GM23248 (cell line): ENCODE measurements around the gene SLC26A8. TPM values are rescaled to one million over a fixed set of nuclear protein-coding genes. Genes with fewer than 3 reads are reported as not detected.
"Not testable (repeated sequence)": the region's sequence is repeated elsewhere in the genome, so short reads cannot be mapped to it uniquely, and the experiment has no call there.

ENCODE experiments used
- DNase-seq: peaks from one replicate; pipeline ENCODE4 v3.0.0-alpha.2; 2015
- H2AFZ ChIP-seq: fragments of 200-600 bp; sonication (generic); 2 replicates; pipeline ENCODE4 v1.6.1; 2016; ENCODE audit warnings: antibody characterized with exemption
- H3F3A ChIP-seq: fragments of 200-600 bp; sonication (generic); 2 replicates; pipeline ENCODE4 v1.6.1; 2016; ENCODE audit warnings: mild to moderate bottlenecking, antibody characterized with exemption, mixed run types; ENCODE audit not compliant: insufficient read depth
- H3K27ac ChIP-seq: fragments of 200-600 bp; sonication (generic); 2 replicates; pipeline ENCODE4 v1.5.1; 2016; ENCODE audit warnings: mild to moderate bottlenecking
- H3K27me3 ChIP-seq: fragments of 200-600 bp; sonication (generic); replicated peaks from 2 replicates; pipeline ENCODE4 v1.6.1; 2016; ENCODE audit warnings: mild to moderate bottlenecking; ENCODE audit not compliant: insufficient read depth
- H3K36me3 ChIP-seq: fragments of 200-600 bp; sonication (generic); 2 replicates; pipeline ENCODE4 v1.6.1; 2016; ENCODE audit warnings: low read depth, mild to moderate bottlenecking
- H3K4me1 ChIP-seq: fragments of 200-600 bp; sonication (generic); 2 replicates; pipeline ENCODE4 v1.6.1; 2016; ENCODE audit warnings: mild to moderate bottlenecking; ENCODE audit not compliant: insufficient read depth
- H3K4me2 ChIP-seq: fragments of 200-600 bp; sonication (generic); one replicate; pipeline ENCODE4 v1.6.1; 2016; ENCODE audit warnings: mild to moderate bottlenecking; ENCODE audit not compliant: unreplicated experiment
- H3K4me3 ChIP-seq: fragments of 200-600 bp; sonication (generic); 2 replicates; pipeline ENCODE4 v1.5.1; 2016; ENCODE audit warnings: mild to moderate bottlenecking
- H3K79me2 ChIP-seq: fragments of 200-600 bp; sonication (generic); 2 replicates; pipeline ENCODE4 v1.6.1; 2016; ENCODE audit warnings: mild to moderate bottlenecking; ENCODE audit not compliant: insufficient read depth
- H3K9ac ChIP-seq: fragments of 200-600 bp; sonication (generic); 2 replicates; pipeline ENCODE4 v1.6.1; 2016; ENCODE audit warnings: mild to moderate bottlenecking
- H3K9me2 ChIP-seq: fragments of 200-600 bp; sonication (generic); 2 replicates; pipeline ENCODE4 v1.6.1; 2016; ENCODE audit warnings: mixed run types, mild to moderate bottlenecking, moderate library complexity; ENCODE audit not compliant: insufficient read depth
- H3K9me3 ChIP-seq: fragments of 200-600 bp; sonication (generic); one replicate; pipeline ENCODE4 v1.6.1; 2017; ENCODE audit warnings: low read depth
- H4K20me1 ChIP-seq: fragments of 200-600 bp; sonication (generic); 2 replicates; pipeline ENCODE4 v1.6.0; 2016; ENCODE audit not compliant: insufficient read depth
- EZH2 ChIP-seq: fragments of 200-600 bp; sonication (generic); IDR thresholded peaks from 2 replicates; pipeline ENCODE4 v1.6.1; 2018; ENCODE audit warnings: antibody characterized with exemption, mild to moderate bottlenecking; ENCODE audit not compliant: insufficient read depth, poor library complexity, severe bottlenecking
- EZH2phosphoT487 ChIP-seq: fragments of 200-600 bp; sonication (generic); IDR thresholded peaks from 2 replicates; pipeline ENCODE4 v1.6.1; 2018; ENCODE audit warnings: antibody characterized with exemption, moderate library complexity, mild to moderate bottlenecking, low read depth; ENCODE audit not compliant: insufficient read depth
- WGBS, 2 experiments: methylation state at CpG; one replicate each; pipeline ENCODE4 v1.1.6; 2015 to 2017; ENCODE audit warnings: low lambda C conversion rate in 2 of 2, low coverage in 1 of 2; ENCODE audit errors: missing lambda C conversion rate in 2 of 2; 5-methylcytosine and 5-hydroxymethylcytosine counted together
- in situ Hi-C: fragments of 300-500 bp; cut with MboI; formaldehyde crosslinking; loops from 2 replicates; pipeline ENCODE4 v1.15.0; 2020
- polyA plus RNA-seq: library from polyadenylated mRNA; unstranded; fragments of >200 nt; fragmentation: Nextera tagmentation; extraction: Ambion mirVana; gene quantifications from 2 replicates; pipeline ENCODE4 v1.2.1, GENCODE V29; 2016
- total RNA-seq: library from RNA; depleted of rRNA; stranded (reverse); fragments of >200 nt; shearing (Covaris generic); gene quantifications from 2 replicates; pipeline ENCODE4 v1.2.3, GENCODE V29; 2014

SLC26A8 gene
- total and polyA plus RNA-seq, 2 experiments from 2014 or later = not detected

GRCh38 chr6:35911871-35912653, 112.4 kb downstream of the SLC26A8 start:
- Histone ChIP-seq H3K4me2 (no peak overlapping the region), H4K20me1 (no peaks in the 10 kb centered on the region), H3F3A (no peaks in the 10 kb centered on the region), H3K27ac (peak overlapping the region; percentile 31), H3K4me1 (peaks cover 7% of the 10 kb centered on the region), H3K27me3 (no peaks in the 10 kb centered on the region), H3K79me2 (peaks cover 96% of the 10 kb centered on the region), H3K9ac (no peak overlapping the region), H3K9me3 (no peaks in the 10 kb centered on the region), H3K4me3 (no peak overlapping the region), H2AFZ (no peak overlapping the region), H3K36me3 (peaks cover 13% of the 10 kb centered on the region), H3K9me2 (no peaks in the 10 kb centered on the region)
- DNase-seq = peak; percentile 49
- TF ChIP-seq EZH2phosphoT487 (no peak), EZH2 (no peak)
- in situ Hi-C loops = no loop called here
- WGBS, 2 experiments = 80% methylated on average over 8 of the region's 8 CpGs

GRCh38 chr6:35909571-35909970, 114.9 kb downstream of the SLC26A8 start:
- H3K9ac ChIP-seq, H3F3A ChIP-seq, H3K9me2 ChIP-seq, H4K20me1 ChIP-seq, H3K36me3 ChIP-seq, H3K27me3 ChIP-seq, H3K4me1 ChIP-seq, H3K9me3 ChIP-seq, H3K4me2 ChIP-seq, DNase-seq, H3K4me3 ChIP-seq, in situ Hi-C loops, H3K27ac ChIP-seq, H2AFZ ChIP-seq: not testable (repeated sequence)
- peaks cover 97% of the 10 kb centered on the region for H3K79me2 ChIP-seq
- WGBS, 2 experiments = 96 to 100% methylated on average over 2 of the region's 2 CpGs

GRCh38 chr6:35908753-35909401, 115.6 kb downstream of the SLC26A8 start:
- H3K9ac ChIP-seq, H3K36me3 ChIP-seq, H3F3A ChIP-seq, H3K4me1 ChIP-seq, H3K27me3 ChIP-seq, H3K4me2 ChIP-seq, H4K20me1 ChIP-seq, H3K9me2 ChIP-seq, H2AFZ ChIP-seq, H3K9me3 ChIP-seq, H3K27ac ChIP-seq, DNase-seq, in situ Hi-C loops, H3K4me3 ChIP-seq: not testable (repeated sequence)
- peaks cover 97% of the 10 kb centered on the region for H3K79me2 ChIP-seq
- WGBS, 2 experiments = 96 to 99% methylated on average over 5 of the region's 5 CpGs

GRCh38 chr6:35907750-35908149, 116.7 kb downstream of the SLC26A8 start:
- Histone ChIP-seq H3K9me3 (no peaks in the 10 kb centered on the region), H3K36me3 (peaks cover 10% of the 10 kb centered on the region), H3K4me1 (peaks cover 4% of the 10 kb centered on the region), H3K9ac (no peak overlapping the region), H3K27me3 (no peaks in the 10 kb centered on the region), H3K79me2 (peaks cover 97% of the 10 kb centered on the region), H3K4me3 (no peak overlapping the region), H3F3A (0 out of 2 replicates have a peak, but pooled peaks cover 4% of the 10 kb centered on the region), H3K4me2 (no peak overlapping the region), H3K9me2 (no peaks in the 10 kb centered on the region), H3K27ac (no peak overlapping the region), H2AFZ (no peak overlapping the region), H4K20me1 (no peaks in the 10 kb centered on the region)
- TF ChIP-seq EZH2phosphoT487 (no peak), EZH2 (no peak)
- no peak for DNase-seq
- 92 to 93% methylated on average over 6 of the region's 6 CpGs for WGBS, 2 experiments
- in situ Hi-C loops = no loop called here
